ENCODE measurements around the gene KIF4B.
"Not testable (repeated sequence)": the region's sequence is repeated elsewhere in the genome, so short reads cannot be mapped to it uniquely, and the experiment has no call there.

KIF4B gene

DNA sequence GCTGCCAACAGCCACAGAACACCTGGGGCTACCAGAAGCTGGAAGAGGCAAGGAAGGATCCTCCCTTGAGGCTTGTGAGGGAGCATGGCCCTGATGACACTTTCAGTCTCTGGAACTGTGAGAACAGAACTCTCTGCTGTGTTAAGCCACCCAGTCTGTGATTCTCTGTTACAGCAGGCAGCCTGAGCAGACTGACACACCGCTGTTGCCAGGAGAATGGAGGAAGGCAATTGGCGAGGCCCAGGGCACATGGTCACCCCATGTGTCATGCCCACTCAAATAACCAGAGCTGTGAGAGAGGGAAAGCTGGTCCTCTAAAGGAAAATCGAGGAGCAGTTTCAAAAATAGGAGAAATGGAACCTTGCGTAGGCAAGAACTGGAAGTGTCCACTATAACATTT is 12.0 kb upstream of the KIF4B start:
- no peaks in the 10 kb centered on the region for H3K36me3 ChIP-seq (ENCODE audit: insufficient read depth)
- H2AFZ ChIP-seq (ENCODE audit: low read depth): no peak overlapping the region
- H3K27me3 ChIP-seq (ENCODE audit: insufficient read depth, low read depth): no peaks in the 10 kb centered on the region
- no peaks in the 10 kb centered on the region for H3K4me1 ChIP-seq (ENCODE audit: low read depth, poor library complexity, severe bottlenecking)
- TF ChIP-seq, protein P1, sequence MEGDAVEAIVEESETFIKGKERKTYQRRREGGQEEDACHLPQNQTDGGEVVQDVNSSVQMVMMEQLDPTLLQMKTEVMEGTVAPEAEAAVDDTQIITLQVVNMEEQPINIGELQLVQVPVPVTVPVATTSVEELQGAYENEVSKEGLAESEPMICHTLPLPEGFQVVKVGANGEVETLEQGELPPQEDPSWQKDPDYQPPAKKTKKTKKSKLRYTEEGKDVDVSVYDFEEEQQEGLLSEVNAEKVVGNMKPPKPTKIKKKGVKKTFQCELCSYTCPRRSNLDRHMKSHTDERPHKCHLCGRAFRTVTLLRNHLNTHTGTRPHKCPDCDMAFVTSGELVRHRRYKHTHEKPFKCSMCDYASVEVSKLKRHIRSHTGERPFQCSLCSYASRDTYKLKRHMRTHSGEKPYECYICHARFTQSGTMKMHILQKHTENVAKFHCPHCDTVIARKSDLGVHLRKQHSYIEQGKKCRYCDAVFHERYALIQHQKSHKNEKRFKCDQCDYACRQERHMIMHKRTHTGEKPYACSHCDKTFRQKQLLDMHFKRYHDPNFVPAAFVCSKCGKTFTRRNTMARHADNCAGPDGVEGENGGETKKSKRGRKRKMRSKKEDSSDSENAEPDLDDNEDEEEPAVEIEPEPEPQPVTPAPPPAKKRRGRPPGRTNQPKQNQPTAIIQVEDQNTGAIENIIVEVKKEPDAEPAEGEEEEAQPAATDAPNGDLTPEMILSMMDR (conservative IDR thresholded peaks at IDR 0.05; ENCODE audit: low read depth, low read length): no peak
- H3K4me3 ChIP-seq (IDR thresholded peaks at IDR 0.05; ENCODE audit: insufficient read depth, low read depth, low read length): no peak overlapping the region
- H3K79me2 ChIP-seq (ENCODE audit: insufficient read depth, low read depth): no peaks in the 10 kb centered on the region
- no peak overlapping the region for H3K4me2 ChIP-seq
- no peak overlapping the region for H3K9ac ChIP-seq
- H3K27ac ChIP-seq: no peak overlapping the region
- no peaks in the 10 kb centered on the region for H4K20me1 ChIP-seq (ENCODE audit: insufficient read depth)

DNA sequence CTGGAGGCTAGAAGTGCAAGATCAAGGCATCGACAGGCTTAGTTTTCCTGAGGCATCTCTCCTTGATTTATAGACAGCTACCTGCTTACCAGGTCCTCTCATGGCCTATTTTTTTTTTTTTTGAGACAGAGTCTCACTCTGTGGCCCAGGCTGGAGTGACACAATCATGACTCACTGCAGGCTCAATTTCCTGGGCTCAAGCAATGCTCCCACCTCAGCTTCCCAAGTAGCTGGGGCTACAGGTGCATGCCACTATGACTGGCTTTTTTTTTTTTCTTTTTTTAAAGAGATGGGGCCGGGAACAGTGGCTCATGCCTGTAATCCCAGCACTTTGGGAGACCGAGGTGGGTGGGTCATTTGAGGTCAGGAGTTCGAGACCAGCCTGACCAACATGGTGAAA is 10.8 kb upstream of the KIF4B start:
- H4K20me1 ChIP-seq (ENCODE audit: insufficient read depth); H3K79me2 ChIP-seq (ENCODE audit: insufficient read depth, low read depth); H3K4me1 ChIP-seq (ENCODE audit: low read depth, poor library complexity, severe bottlenecking); H3K27me3 ChIP-seq (ENCODE audit: insufficient read depth, low read depth); H3K4me3 ChIP-seq (IDR thresholded peaks at IDR 0.05; ENCODE audit: insufficient read depth, low read depth, low read length); H3K36me3 ChIP-seq (ENCODE audit: insufficient read depth); H3K4me2 ChIP-seq; H2AFZ ChIP-seq (ENCODE audit: low read depth); H3K9ac ChIP-seq; H3K27ac ChIP-seq: not testable (repeated sequence)

DNA sequence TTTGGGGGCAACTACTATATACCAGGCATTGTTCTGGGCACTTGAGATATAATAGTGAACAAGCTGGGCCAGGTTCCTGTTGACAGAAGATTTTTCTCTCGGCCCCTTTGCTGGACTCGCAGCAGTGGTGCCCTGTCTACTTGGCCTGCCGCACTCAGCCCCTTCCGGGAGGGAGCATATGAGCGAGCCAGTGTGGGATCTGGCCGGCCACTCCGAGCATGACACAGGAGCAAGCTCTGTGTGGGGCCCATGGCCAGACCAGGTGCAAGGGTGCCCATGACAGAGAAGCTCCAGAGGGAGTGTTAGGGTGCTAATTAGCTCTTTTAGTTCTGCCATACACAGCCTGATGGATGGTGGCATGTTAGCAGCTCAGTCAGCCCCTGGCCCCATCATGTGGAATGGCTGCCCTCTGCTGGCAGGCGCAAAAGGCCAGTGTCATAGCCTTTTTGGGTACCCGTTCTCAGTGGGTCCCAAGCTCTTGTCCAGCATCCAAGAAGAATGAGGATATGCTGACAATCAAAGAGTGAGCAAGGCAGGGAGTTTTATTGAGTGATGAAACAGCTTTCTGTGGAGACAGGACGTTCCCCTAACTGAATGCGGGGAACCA is 9.3 kb upstream of the KIF4B start:
- Histone ChIP-seq H3K4me3 (IDR thresholded peaks at IDR 0.05; ENCODE audit: insufficient read depth, low read depth, low read length) (no peak overlapping the region), H3K79me2 (ENCODE audit: insufficient read depth, low read depth) (no peaks in the 10 kb centered on the region), H3K4me1 (ENCODE audit: low read depth, poor library complexity, severe bottlenecking) (no peaks in the 10 kb centered on the region), H2AFZ (ENCODE audit: low read depth) (no peak overlapping the region), H3K36me3 (ENCODE audit: insufficient read depth) (no peaks in the 10 kb centered on the region), H3K27me3 (ENCODE audit: insufficient read depth, low read depth) (no peaks in the 10 kb centered on the region), H3K27ac (no peak overlapping the region), H3K4me2 (no peak overlapping the region), H4K20me1 (ENCODE audit: insufficient read depth) (no peaks in the 10 kb centered on the region), H3K9ac (no peak overlapping the region)
- TF ChIP-seq, protein P1 (conservative IDR thresholded peaks at IDR 0.05; ENCODE audit: low read depth, low read length): peak; percentile 53; the same call in 1 of the 2 replicates

DNA sequence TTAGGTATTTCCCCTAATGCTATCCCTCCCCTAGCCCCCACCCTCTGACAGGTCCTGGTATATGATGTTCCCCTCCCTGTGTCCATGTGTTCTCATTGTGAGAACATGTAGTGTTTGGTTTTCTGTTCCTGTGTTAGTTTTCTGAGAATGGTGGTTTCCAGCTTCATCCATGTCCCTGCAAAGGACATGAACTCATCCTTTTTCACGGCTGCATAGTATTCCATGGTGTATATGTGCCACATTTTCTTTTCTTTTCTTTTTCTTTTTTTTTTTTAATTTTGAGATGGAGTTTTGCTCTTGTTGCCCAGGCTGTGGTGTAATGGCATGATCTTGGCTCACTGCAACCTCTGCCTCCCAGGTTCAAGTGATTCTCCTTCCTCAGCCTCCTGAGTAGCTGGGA is 7.3 kb upstream of the KIF4B start:
- not testable (repeated sequence) for H3K4me3 ChIP-seq (IDR thresholded peaks at IDR 0.05; ENCODE audit: insufficient read depth, low read depth, low read length); H3K4me2 ChIP-seq; H3K79me2 ChIP-seq (ENCODE audit: insufficient read depth, low read depth); H3K4me1 ChIP-seq (ENCODE audit: low read depth, poor library complexity, severe bottlenecking); H3K9ac ChIP-seq; H3K27me3 ChIP-seq (ENCODE audit: insufficient read depth, low read depth); H3K27ac ChIP-seq; H4K20me1 ChIP-seq (ENCODE audit: insufficient read depth); H3K36me3 ChIP-seq (ENCODE audit: insufficient read depth); H2AFZ ChIP-seq (ENCODE audit: low read depth)

DNA sequence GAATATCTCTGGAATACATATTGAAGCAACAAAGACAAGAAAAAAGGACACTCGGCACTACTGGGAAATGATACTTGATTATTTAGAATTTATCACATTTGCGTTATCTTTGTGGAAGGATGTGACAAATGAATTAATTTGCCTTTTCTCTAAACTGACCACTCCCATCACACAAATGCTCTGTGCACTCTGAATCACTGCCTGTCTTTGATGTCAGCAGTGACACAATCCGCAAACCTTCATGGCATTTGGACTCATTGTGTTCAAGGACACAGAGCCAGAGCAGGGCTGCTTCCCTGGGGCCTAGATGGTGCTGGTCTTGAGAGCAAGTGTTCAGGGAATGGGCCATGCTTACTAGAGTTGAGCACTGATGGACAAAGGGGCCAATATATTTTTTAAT is 4.9 kb upstream of the KIF4B start:
- no peaks in the 10 kb centered on the region for H3K27me3 ChIP-seq (ENCODE audit: insufficient read depth, low read depth)
- no peaks in the 10 kb centered on the region for H3K79me2 ChIP-seq (ENCODE audit: insufficient read depth, low read depth)
- TF ChIP-seq, protein P1 (conservative IDR thresholded peaks at IDR 0.05; ENCODE audit: low read depth, low read length): no peak
- no peak overlapping the region for H3K9ac ChIP-seq
- no peaks in the 10 kb centered on the region for H3K4me1 ChIP-seq (ENCODE audit: low read depth, poor library complexity, severe bottlenecking)
- H3K27ac ChIP-seq: no peak overlapping the region
- H3K4me2 ChIP-seq: no peak overlapping the region
- H2AFZ ChIP-seq (ENCODE audit: low read depth): no peak overlapping the region
- no peaks in the 10 kb centered on the region for H4K20me1 ChIP-seq (ENCODE audit: insufficient read depth)
- H3K36me3 ChIP-seq (ENCODE audit: insufficient read depth): no peaks in the 10 kb centered on the region
- H3K4me3 ChIP-seq (IDR thresholded peaks at IDR 0.05; ENCODE audit: insufficient read depth, low read depth, low read length): no peak overlapping the region
